ENCODE results near the gene TMEM125. TPM values are rescaled to one million over a fixed set of nuclear protein-coding genes. Genes with fewer than 3 reads are reported as not detected.

Gene TMEM125
- not detected in 2 replicates for total RNA-seq (2014; rRNA removed; shearing (Covaris generic))

DNA sequence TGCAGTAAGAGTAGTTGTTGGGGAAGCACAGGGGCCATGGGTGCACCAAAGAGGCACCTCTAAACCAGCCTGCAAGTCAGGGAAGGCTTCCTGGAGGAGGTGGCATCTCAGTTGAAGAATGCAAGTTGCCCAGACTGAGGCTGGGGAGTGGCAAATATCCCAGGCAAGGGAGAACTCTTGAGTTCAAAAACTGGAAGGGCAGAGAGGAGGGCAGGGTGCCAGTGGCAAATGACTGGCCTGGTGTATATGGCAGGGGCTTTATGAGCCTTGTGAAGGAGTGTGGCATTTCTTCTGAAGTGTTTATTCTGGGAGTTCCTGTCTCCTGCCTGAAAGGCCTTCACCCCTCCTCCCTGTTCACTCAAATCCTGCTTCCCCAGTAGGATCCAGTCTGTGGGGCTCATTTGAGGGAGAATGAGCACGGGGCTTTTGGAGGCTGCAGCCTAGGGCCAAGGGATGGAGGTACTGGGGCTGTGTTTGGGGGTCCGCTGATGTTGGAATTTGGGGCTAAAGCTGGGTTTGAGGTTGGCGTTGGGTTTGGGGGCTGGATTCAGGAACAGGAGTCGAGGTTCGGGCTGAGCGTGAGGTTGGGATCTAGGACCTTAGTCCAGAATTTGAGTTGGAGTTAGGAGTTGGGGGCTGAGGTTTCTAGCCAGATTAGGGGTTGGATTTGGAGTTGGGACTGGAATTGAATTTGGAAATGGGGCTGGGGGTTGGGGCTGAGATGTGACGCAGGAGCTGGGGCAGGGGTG, at the start of gene TMEM125:
TMEM125 (plus strand) TSS at position 357 of the 749 bp plus-strand sequence. CDS start 2,740 bp downstream, outside the sequence.
- no peak for DNase-seq (ENCODE audit: low read depth)

DNA sequence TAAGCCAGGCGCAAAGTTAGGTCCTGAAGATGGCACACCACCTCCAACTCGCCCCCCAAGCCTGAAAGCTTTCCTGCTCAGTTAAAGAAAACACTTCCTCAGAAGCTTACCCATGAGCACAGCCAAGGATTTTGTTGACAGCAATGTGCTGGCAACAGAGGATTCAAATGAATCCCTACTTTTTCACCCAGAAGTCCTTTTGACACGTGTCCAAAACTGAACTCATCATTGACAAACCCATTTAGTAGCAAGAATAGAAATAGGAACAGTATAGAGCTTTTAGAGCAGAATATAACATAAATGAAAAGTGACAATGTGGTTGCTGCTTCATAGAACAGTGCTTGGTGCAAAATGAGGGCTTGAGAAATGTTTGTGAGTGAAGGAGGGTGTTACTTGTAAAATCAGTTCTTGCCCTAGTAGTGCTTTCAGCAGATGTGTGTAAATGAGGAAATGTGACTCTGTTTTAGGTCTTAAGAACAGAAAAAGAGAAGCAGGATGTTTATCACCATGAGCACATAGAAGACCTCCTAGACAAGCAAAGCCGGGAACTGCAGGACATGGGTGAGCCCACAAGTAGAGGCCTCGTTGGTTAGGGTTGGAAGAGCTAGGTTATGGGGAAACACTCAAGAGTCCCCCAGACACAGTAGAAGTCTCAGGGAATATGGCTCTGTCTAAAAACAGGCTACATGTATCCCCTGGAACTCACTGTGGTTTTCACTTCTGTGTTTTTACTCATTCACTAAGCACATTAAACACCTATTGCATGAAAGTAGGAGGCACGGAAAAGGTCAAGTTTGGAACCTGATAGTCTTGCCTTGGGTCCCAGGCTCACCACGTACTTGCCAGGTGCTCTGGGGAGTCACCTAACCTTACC, 48.6 kb upstream of the TMEM125 start:
- DNase-seq (ENCODE audit: low read depth), result no peak

GRCh38 chr1:43221797-43222196, 48.0 kb upstream of the TMEM125 start:
- no peak for DNase-seq (ENCODE audit: low read depth)

DNA sequence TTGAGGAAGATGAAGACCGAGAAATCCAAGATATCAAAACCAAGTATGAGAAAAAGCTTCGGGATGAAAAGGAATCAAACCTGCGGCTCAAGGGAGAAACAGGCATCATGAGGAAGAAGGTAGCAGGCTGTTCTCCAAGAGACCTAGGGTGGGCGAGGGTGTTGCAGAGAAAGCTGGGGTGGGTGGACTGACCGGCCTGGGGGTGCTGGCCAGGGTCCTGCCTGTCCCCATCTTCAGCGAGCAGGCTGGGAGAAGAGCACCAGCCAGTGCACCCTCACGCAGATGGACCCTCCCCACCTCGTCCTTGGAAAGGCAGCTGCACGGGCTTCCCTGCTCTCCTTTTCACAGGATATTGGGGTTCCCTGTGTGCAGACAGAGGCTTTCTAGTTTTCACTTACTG, 46.9 kb upstream of the TMEM125 start:
- no peak for DNase-seq (ENCODE audit: low read depth)

- peak; percentile 61 for DNase-seq (ENCODE audit: low read depth)
Measured at GRCh38 chr1:43225168-43225567, 44.6 kb upstream of the TMEM125 start.

- DNase-seq (ENCODE audit: low read depth), result peak; percentile 66
Measured at GRCh38 chr1:43227143-43227764, 42.5 kb upstream of the TMEM125 start.

DNA sequence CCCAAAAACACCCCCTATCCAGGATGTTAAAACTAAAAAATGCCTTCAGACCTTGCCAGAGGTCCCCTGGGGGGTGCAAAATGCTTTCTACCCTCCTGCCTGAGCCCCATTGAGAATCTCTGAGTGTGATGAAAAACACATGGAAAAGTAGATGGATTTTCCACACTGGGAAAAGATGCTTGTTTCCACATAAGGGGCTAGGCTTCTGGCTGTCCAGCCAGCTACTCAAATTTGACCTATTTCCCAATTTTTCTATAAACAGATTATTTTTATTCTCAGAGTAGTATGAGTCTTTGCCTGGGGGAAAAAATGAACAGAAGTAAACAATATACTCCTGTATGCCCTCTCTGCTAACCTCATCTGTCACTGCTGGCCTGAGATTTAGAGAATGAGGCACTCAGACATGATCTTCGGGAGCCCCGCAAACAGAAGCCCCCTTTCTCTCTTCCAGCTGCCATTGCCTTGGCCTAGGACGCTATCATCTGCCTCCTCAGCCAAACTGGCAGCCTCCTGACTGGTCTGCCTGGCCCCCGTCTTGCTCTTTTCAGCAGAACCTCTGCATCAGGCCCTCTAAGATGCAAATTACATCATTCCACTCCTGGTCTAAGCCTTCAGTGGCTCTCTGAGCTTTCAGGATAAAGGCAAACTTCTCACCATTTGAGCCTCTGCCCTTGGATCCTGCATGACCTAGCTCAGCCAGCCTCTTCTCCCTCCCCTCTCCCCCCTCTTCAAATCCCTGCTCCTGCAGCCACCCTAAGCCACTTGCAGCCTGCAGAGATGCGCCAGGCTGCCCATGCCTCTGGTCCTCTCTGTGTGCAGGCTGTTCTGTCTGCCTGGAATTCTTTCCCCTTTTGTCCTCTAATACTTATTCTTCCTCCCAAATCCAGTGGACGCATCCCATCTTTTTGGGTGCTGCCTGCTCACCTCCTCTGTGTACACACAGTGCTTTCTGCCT, 39.7 kb upstream of the TMEM125 start:
- no peak for DNase-seq (ENCODE audit: low read depth)

DNA sequence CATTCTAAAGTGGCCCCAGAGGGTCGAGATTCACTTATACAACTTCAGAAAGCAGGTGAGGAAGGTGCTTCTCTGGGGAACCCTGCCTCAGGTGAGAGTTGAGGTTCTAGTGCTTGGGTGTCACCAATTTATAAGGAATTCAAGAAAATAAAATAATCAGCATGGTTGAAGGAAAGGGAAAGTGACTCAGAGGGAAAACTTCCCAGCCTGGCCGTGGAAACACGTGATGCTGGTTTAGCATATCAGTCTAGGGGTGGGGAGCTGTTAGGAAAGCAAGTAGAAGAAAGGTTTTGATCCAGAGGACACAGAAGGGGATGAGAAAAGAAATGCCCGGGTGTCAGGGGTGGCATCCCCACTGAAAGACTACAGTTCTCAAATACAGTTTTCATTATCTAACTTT, 37.7 kb upstream of the TMEM125 start:
- peak; percentile 67 for DNase-seq (ENCODE audit: low read depth)

DNA sequence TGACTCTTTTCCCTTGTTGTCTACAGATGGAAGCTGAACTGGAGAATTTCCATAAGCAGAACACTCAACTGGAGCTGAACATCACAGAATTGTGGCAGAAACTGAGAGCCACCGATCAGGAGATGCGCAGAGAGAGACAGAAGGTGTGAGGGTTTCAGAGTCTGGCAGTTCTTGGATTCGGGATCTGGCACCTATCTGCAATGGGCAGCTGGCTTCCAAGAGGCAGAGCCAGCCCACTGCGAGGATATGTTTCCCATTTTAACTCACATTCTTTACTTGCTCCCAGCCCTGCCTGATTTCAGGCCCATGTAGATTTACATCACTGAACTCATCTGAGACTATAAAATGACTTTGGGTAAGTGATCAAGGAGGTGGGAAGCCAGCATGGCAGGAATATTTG, 37.3 kb upstream of the TMEM125 start:
- no peak for DNase-seq (ENCODE audit: low read depth)

GRCh38 chr1:43233631-43234030, 36.2 kb upstream of the TMEM125 start:
- no peak for DNase-seq (ENCODE audit: low read depth)

- no peak for DNase-seq (ENCODE audit: low read depth)
Measured at GRCh38 chr1:43234267-43234666, 35.5 kb upstream of the TMEM125 start.

DNA sequence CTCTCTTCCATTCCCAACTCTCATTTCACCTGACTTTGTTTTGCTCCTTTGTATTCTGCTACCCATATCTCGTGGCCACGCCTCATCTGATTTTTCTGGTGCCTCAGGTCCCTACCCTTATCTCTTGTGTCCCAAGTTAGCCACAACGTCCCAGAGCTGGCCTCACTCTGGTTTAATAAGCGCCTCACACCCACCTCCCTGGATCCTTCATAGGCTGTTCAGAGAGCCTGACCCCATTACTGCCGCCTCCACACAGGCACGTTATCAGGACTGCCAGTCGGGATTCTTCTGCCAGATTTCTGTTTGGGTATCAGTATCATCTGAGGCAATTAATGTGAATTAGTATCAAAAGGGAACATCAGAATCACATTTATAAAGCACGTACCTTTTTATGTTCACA, 34.7 kb upstream of the TMEM125 start:
- DNase-seq (ENCODE audit: low read depth), result no peak

GRCh38 chr1:43235451-43236121, 34.2 kb upstream of the TMEM125 start:
- DNase-seq (ENCODE audit: low read depth), result no peak

GRCh38 chr1:43237121-43237520, 32.7 kb upstream of the TMEM125 start:
- DNase-seq (ENCODE audit: low read depth), result no peak

DNA sequence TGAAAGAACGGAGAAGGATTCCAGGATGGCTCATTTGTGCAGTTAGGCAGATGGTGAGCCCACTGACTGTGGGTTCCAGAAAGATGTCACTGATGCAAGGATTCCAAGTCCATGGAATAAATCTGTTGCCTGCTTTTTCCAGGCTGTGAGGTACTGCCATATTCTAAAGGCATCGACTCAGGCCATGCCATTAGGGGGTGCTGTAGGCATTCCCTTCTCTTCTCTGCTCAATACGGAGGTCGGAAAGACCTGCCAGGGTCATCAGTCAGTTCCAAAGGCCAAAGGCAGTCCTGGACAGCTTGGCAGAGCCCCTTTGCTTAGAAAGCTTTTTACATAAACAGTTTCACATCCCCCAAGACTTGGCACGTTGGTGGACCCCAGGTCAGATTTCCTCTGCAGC, 31.7 kb upstream of the TMEM125 start:
- peak; percentile 59 for DNase-seq (ENCODE audit: low read depth)

DNA sequence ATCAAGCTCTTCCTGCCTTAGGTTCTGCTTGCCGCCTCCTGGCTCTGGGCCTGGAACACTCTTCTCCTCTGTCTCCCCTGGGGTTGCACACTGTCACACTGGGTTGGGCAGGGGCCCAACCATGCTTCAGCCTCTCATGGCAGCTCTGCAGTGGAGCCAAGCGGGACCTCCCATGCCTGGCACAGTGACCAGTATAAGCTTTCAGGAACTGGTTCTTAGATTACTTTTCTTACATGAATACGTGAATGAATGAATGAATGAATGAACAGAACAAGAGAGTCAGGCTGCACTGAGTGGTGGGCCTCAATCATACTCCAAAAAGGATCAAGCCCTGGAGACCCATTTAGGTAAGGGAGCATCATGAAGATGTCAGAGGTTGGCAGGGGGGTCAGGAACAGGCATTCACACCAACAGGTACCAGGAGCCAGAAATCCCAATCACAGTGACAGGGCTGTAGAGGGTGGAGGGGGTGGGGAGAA, 30.8 kb upstream of the TMEM125 start:
- DNase-seq (ENCODE audit: low read depth), result no peak

DNA sequence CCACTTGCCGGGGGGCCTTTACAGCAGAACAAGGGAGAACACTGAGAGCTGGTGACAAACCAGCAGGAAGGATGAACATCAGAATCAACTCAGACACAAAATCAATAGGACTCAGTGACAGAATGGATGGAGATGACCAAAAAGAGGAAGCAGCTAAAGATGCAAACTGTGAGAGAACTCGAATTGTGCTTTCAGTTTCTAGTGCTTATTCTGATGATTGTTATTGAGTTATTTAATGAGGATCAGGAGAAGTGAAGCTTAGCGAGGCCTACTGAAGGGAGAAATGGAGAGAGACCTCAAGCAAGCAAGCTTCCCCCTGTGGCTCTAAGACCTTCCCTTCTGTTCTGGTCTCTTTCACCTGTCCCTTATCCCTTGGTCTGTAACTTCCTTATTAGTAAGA, 30.3 kb upstream of the TMEM125 start:
- no peak for DNase-seq (ENCODE audit: low read depth)

DNA sequence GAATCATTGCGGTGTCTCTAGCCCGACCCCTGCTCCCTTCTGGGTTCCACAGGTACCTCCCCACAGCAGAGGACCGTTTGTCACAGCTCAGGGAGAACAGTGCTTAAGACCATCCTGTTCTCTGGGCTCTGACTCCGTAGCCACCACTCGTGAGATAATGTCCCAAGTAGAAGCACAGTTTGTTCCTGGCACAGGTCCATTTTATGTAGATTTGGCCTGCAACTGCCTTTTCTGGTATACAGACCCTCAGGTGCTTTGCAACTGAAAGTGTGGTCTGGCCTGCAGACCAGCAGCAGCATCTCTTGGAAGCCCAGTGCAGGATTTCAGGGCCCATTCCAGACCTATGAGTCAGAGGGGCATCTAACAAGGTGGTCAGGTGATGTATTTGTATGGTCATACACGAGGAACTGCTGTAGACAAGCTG, 28.4 kb upstream of the TMEM125 start:
- DNase-seq (ENCODE audit: low read depth), result peak; percentile 55

GRCh38 chr1:43243299-43243698, 26.5 kb upstream of the TMEM125 start:
- no peak for DNase-seq (ENCODE audit: low read depth)

DNA sequence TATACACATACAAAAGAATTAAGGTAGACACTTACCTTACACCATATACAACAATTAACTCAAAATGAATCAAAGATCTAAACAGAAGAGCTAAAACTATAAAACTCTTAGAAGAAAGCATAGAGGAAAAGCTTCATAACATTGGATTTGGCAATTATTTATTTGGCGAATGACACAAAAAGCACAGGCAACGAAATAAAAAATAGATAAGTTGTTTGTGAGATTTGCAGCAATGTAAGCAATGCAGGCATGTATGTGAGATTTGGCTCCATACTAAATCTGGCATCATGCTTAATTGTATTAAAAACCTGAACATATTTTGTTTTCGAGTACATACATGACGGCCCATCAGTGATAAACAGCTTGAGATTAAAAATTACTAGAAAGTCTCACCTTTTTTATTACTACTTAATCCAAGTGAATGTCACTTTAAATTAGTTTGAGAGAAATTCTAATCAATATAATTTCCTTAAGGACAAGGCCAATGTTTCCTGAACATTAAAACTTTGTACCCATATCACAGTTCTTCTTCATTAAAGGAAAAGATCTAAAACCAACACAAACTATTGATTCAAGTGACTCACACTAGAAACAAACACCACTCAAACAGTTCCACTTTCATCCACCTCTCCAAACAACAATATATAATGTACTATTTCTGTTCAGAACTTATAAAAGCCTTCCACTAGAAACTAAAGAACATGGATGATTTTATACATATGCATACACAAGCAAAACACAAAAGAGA, 23.1 kb upstream of the TMEM125 start:
- no peak for DNase-seq (ENCODE audit: low read depth)

Data from RPMI7951 (cell line).